Measurements from ENCODE around the gene PSD2. TPM values are rescaled to one million over a fixed set of nuclear protein-coding genes. Genes with fewer than 3 reads are reported as not detected.
A peak's percentile ranks its signal among the peaks of the same experiment; 100 is the strongest.

PSD2 gene
- total RNA-seq, 1 experiment from 2014 or later = 0.05 TPM

DNA sequence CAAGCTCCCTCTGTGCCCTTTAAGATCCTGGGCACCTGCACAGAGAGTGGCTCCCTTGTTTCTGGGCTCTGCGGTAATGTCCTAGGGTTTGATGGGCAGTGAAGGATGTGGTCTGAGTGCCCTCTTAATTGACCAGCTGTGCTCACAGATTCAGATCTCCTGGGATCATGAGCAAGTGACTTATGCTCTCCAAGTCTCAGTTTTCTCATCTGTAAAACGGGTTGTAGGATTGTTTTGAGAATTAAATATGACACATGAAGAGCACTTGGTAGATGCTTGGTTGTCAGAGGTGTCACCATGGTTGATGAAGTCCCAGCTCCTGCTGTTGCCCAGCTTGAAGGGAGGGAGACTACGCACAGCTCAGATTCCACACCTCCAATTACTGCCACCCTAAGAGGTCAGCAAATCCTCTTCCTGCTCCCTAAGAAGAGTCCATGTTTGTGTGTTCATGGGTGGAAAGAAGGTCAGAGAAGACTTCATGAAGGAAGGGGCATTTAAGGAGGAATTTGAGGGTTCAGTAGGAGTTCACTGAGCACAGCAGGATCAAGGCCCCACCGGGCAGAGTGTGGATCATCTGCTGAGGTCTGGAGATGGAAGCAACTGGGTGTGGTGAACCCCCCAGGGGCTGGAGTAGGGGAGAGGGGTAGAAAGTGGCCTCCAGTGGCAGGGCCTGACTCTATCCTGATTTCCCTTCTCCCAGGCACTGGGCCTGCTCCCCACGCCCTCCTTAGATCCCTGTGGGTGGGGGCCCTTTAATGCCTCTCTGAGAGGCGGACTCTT lies 1.4 kb upstream of the PSD2 start:
- no TSS peak for BruUV-seq (replicated peaks)
- in situ Hi-C loops (cut with HindIII; ENCODE audit: low pct_unique_long_range_greater_than_20kb, low sequenced_read_pairs) = no loop called here
- Histone ChIP-seq H3K4me1 (ENCODE audit: control insufficient read depth, insufficient read depth, low read length) (peaks cover 4% of the 10 kb centered on the region; the same call in 1 of the 2 replicates), H3K9me3 (ENCODE audit: control insufficient read depth, insufficient read depth, low read depth, low read length) (no peaks in the 10 kb centered on the region), H3K36me3 (ENCODE audit: control insufficient read depth, insufficient read depth, low read length) (no peaks in the 10 kb centered on the region), H3K27me3 (ENCODE audit: control insufficient read depth, insufficient read depth, low read length) (peaks cover 13% of the 10 kb centered on the region), H3K4me3 (ENCODE audit: low read depth in 2 of 2, low read length in 2 of 2) (no peak overlapping the region), H3K27ac (ENCODE audit: low read length) (no peak overlapping the region)
- TF ChIP-seq TCF7L2 (IDR thresholded peaks at IDR 0.05; ENCODE audit: low read depth, low read length) = no peak
- TF ChIP-seq, protein P1, sequence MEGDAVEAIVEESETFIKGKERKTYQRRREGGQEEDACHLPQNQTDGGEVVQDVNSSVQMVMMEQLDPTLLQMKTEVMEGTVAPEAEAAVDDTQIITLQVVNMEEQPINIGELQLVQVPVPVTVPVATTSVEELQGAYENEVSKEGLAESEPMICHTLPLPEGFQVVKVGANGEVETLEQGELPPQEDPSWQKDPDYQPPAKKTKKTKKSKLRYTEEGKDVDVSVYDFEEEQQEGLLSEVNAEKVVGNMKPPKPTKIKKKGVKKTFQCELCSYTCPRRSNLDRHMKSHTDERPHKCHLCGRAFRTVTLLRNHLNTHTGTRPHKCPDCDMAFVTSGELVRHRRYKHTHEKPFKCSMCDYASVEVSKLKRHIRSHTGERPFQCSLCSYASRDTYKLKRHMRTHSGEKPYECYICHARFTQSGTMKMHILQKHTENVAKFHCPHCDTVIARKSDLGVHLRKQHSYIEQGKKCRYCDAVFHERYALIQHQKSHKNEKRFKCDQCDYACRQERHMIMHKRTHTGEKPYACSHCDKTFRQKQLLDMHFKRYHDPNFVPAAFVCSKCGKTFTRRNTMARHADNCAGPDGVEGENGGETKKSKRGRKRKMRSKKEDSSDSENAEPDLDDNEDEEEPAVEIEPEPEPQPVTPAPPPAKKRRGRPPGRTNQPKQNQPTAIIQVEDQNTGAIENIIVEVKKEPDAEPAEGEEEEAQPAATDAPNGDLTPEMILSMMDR (IDR thresholded peaks at IDR 0.05) = no peak
- ChIA-PET POLR2A (no interaction called here), CTCF (interaction anchor here (0.5 kb wide), 1 partner anchor 170 kb away, joined by 3 read pairs; no protein-coding TSS in a partner anchor)
- DNase-seq (ENCODE audit: low read depth, low spot score) = no peak
- intact Hi-C loops (cut with micrococcal nuclease; ENCODE audit: unreplicated experiment) = no loop called here
- no peak for ATAC-seq

GRCh38 chr5:139796061-139796806 lies 626 bp downstream of the PSD2 start:
- peak overlapping the region in 1 of 2 experiments; percentile 36; a peak in 2 of 4 replicates for H3K4me3 ChIP-seq (ENCODE audit: low read depth in 2 of 2, low read length in 2 of 2)
- peaks cover 4% of the 10 kb centered on the region; the same call in 1 of the 2 replicates for H3K4me1 ChIP-seq (ENCODE audit: control insufficient read depth, insufficient read depth, low read length)
- TF ChIP-seq TCF7L2 (IDR thresholded peaks at IDR 0.05; ENCODE audit: low read depth, low read length) (no peak), POLR2AphosphoS5 (IDR thresholded peaks at IDR 0.05; ENCODE audit: low read depth, low read length) (no peak)
- intact Hi-C loops (cut with micrococcal nuclease; ENCODE audit: unreplicated experiment) (no loop called here), in situ Hi-C loops (cut with HindIII; ENCODE audit: low pct_unique_long_range_greater_than_20kb, low sequenced_read_pairs) (no loop called here)
- H3K9me3 ChIP-seq (ENCODE audit: control insufficient read depth, insufficient read depth, low read depth, low read length) = no peaks in the 10 kb centered on the region
- ChIA-PET CTCF (interaction anchor here (0.6 kb wide), 1 partner anchor 69 kb away, joined by 3 read pairs; no protein-coding TSS in a partner anchor), POLR2A (no interaction called here)
- no TSS peak for BruUV-seq (replicated peaks)
- H3K27me3 ChIP-seq (ENCODE audit: control insufficient read depth, insufficient read depth, low read length) = peaks cover 13% of the 10 kb centered on the region
- no peak for ATAC-seq
- no peak overlapping the region for H3K27ac ChIP-seq (ENCODE audit: low read length)
- H3K36me3 ChIP-seq (ENCODE audit: control insufficient read depth, insufficient read depth, low read length) = no peaks in the 10 kb centered on the region
- DNase-seq (ENCODE audit: low read depth, low spot score) = no peak

- intact Hi-C loops (cut with micrococcal nuclease; ENCODE audit: unreplicated experiment) (no loop called here), in situ Hi-C loops (cut with HindIII; ENCODE audit: low pct_unique_long_range_greater_than_20kb, low sequenced_read_pairs) (no loop called here)
- H3K27ac ChIP-seq (ENCODE audit: low read length) = no peak overlapping the region
- ATAC-seq (no peak), DNase-seq (ENCODE audit: low read depth, low spot score) (no peak)
- CTCF ChIA-PET = interaction anchor here (0.5 kb wide), 1 partner anchor 9 kb away, joined by 7 read pairs; no protein-coding TSS in a partner anchor
- peaks cover 4% of the 10 kb centered on the region; the same call in 1 of the 2 replicates for H3K4me1 ChIP-seq (ENCODE audit: control insufficient read depth, insufficient read depth, low read length)
- no peak overlapping the region for H3K4me3 ChIP-seq (ENCODE audit: low read depth in 2 of 2, low read length in 2 of 2)
- no TSS peak for BruUV-seq (replicated peaks)
- H3K36me3 ChIP-seq (ENCODE audit: control insufficient read depth, insufficient read depth, low read length) = no peaks in the 10 kb centered on the region
- H3K9me3 ChIP-seq (ENCODE audit: control insufficient read depth, insufficient read depth, low read depth, low read length) = no peaks in the 10 kb centered on the region
- POLR2A ChIA-PET = interaction anchor here (0.5 kb wide), 1 partner anchor 142 kb away, joined by 4 read pairs; no protein-coding TSS in a partner anchor
- peaks cover 13% of the 10 kb centered on the region for H3K27me3 ChIP-seq (ENCODE audit: control insufficient read depth, insufficient read depth, low read length)
- TF ChIP-seq, protein P1 (IDR thresholded peaks at IDR 0.05) = no peak
- TF ChIP-seq SIN3A (IDR thresholded peaks at IDR 0.05; ENCODE audit: borderline replicate concordance, insufficient read depth, low read depth, low read length) = no peak
- TF ChIP-seq POLR2AphosphoS5 (IDR thresholded peaks at IDR 0.05; ENCODE audit: low read depth, low read length) = no peak
- no peak for TF ChIP-seq TCF7L2 (IDR thresholded peaks at IDR 0.05; ENCODE audit: low read depth, low read length)
- no peak for TF ChIP-seq REST (IDR thresholded peaks at IDR 0.05; ENCODE audit: insufficient read depth in 1 of 2, low read depth in 2 of 2, low read length in 1 of 2)
Observed at GRCh38 chr5:139797335-139797734, 1.7 kb downstream of the PSD2 start.
